Activated B cell treated with CpG ODN at 0.5 μM for 24 hours (primary cell): ENCODE data around the gene MSH3. TPM values are rescaled to one million over a fixed set of nuclear protein-coding genes. Genes with fewer than 3 reads are reported as not detected.

Experiments used
- ATAC-seq: fragments of 200-7000 bp; cut with Tn5 transposase; one replicate; pipeline ENCODE4 v1.10.0; 2021; ENCODE audit warnings: low read depth, mild to moderate bottlenecking, moderate library complexity
- CTCF ChIA-PET: fragments of 350-600 bp; sonication (Branson Sonifier 250); formaldehyde crosslinking; loops from one replicate; lab custom pipeline; 2021; ENCODE audit warnings: antibody characterized with exemption; lab: Charles Lee
- POLR2A ChIA-PET: fragments of 350-600 bp; sonication (Branson Sonifier 250); formaldehyde crosslinking; loops from one replicate; lab custom pipeline; 2021; ENCODE audit warnings: antibody characterized with exemption; lab: Charles Lee
- DNase-seq: peaks from one replicate; pipeline ENCODE4 v3.0.0; 2022
- H3K27ac Mint-ChIP-seq: one replicate; pipeline ENCODE4 v1.8.0; 2020; ENCODE audit warnings: mixed read lengths
- H3K27me3 Mint-ChIP-seq: one replicate; pipeline ENCODE4 v1.8.0; 2021; ENCODE audit warnings: mixed read lengths
- H3K36me3 Mint-ChIP-seq: one replicate; pipeline ENCODE4 v1.8.0; 2021; ENCODE audit warnings: low read depth, mixed read lengths
- H3K4me1 Mint-ChIP-seq: one replicate; pipeline ENCODE4 v1.8.0; 2021; ENCODE audit warnings: mixed read lengths
- H3K4me3 Mint-ChIP-seq: one replicate; pipeline ENCODE4 v1.8.0; 2020; ENCODE audit warnings: mild to moderate bottlenecking, mixed read lengths
- H3K9me3 Mint-ChIP-seq: one replicate; pipeline ENCODE4 v1.8.0; 2020; ENCODE audit warnings: mixed read lengths
- intact Hi-C: fragments of 100-400 bp; cut with micrococcal nuclease; formaldehyde crosslinking; loops from one replicate; pipeline ENCODE4 v1.15.1; 2024
- total RNA-seq: library from RNA; stranded (reverse); gene quantifications from 2 replicates; pipeline ENCODE4 v1.2.3, GENCODE V29; 2022
- TF ChIP-seq, protein P1 (sequence below): fragments of 200-600 bp; IDR thresholded peaks from one replicate; pipeline ENCODE4 v1.8.0; 2022; ENCODE audit warnings: antibody characterized with exemption, mild to moderate bottlenecking

Gene MSH3
- total RNA-seq, 1 donor from 2014 or later: 24.0 TPM

- Mint-ChIP-seq H3K9me3 (no peaks in the 10 kb centered on the region), H3K27me3 (no peaks in the 10 kb centered on the region), H3K4me1 (peaks cover 20% of the 10 kb centered on the region), H3K36me3 (peaks cover 53% of the 10 kb centered on the region), H3K27ac (no peak overlapping the region), H3K4me3 (no peak overlapping the region)
- ChIA-PET POLR2A (no interaction called here), CTCF (no interaction called here)
- TF ChIP-seq, protein P1, sequence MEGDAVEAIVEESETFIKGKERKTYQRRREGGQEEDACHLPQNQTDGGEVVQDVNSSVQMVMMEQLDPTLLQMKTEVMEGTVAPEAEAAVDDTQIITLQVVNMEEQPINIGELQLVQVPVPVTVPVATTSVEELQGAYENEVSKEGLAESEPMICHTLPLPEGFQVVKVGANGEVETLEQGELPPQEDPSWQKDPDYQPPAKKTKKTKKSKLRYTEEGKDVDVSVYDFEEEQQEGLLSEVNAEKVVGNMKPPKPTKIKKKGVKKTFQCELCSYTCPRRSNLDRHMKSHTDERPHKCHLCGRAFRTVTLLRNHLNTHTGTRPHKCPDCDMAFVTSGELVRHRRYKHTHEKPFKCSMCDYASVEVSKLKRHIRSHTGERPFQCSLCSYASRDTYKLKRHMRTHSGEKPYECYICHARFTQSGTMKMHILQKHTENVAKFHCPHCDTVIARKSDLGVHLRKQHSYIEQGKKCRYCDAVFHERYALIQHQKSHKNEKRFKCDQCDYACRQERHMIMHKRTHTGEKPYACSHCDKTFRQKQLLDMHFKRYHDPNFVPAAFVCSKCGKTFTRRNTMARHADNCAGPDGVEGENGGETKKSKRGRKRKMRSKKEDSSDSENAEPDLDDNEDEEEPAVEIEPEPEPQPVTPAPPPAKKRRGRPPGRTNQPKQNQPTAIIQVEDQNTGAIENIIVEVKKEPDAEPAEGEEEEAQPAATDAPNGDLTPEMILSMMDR: no peak
- ATAC-seq: no peak
- intact Hi-C loops: no loop called here
- DNase-seq: no peak
Measured at GRCh38 chr5:80706835-80707447, 52.5 kb downstream of the MSH3 start.

DNA sequence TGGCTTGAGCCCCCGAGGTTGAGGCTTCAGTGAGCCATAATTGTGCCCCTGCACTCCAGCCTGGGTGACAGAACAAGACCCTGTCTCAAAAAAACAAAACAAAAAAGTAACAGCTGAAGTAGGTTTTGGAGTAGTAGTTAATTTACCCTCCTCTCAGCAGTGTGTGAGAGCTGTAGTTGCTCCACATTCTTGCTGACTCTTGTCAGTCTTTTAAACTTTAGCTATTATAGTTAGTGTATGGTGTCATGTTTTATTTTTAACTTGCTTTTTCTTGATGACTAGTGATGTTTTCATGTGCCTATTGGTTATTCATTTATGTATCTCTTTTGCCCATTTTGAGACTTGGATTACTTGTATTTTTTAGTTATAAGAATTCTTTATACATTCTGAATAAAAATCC lies 53.2 kb downstream of the MSH3 start:
- ATAC-seq: no peak
- TF ChIP-seq, protein P1: no peak
- no peak for DNase-seq
- H3K36me3 Mint-ChIP-seq: peaks cover 49% of the 10 kb centered on the region
- no peak overlapping the region for H3K4me3 Mint-ChIP-seq
- no peaks in the 10 kb centered on the region for H3K27me3 Mint-ChIP-seq
- H3K4me1 Mint-ChIP-seq: peaks cover 18% of the 10 kb centered on the region
- no peaks in the 10 kb centered on the region for H3K9me3 Mint-ChIP-seq
- CTCF ChIA-PET: interaction anchor here (0.7 kb wide), 1 partner anchor 38 kb away, joined by 3 read pairs; no protein-coding TSS in a partner anchor
- H3K27ac Mint-ChIP-seq: no peak overlapping the region
- POLR2A ChIA-PET: no interaction called here
- intact Hi-C loops: no loop called here

DNA sequence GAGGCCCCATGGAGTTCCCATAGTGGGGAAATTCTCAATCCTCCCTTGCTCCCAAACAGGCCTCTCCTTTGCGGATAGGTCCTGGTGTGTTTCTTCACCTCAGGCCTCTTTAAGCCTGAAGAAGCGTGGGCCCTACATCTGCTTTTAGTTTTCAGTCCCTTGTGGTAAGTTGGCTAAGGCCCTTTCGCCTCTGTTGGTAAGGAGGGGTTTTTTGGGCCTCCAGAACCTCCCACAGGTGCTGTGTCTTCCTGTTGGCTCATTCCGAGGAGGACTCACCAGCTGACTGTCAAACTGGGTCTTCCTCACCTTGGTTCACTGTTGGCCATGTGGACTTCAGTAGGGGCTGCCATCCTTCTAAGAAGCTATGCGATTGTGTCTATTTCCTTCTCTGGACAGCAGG lies 56.8 kb downstream of the MSH3 start:
- DNase-seq (no peak), ATAC-seq (no peak)
- H3K27ac Mint-ChIP-seq: no peak overlapping the region
- H3K9me3 Mint-ChIP-seq: no peaks in the 10 kb centered on the region
- H3K4me1 Mint-ChIP-seq: no peaks in the 10 kb centered on the region
- ChIA-PET CTCF (no interaction called here), POLR2A (no interaction called here)
- H3K4me3 Mint-ChIP-seq: no peak overlapping the region
- H3K36me3 Mint-ChIP-seq: peaks cover 51% of the 10 kb centered on the region
- intact Hi-C loops: no loop called here
- no peaks in the 10 kb centered on the region for H3K27me3 Mint-ChIP-seq
- TF ChIP-seq, protein P1: no peak

GRCh38 chr5:80711938-80712337 lies 57.5 kb downstream of the MSH3 start:
- H3K27ac Mint-ChIP-seq: no peak overlapping the region
- H3K36me3 Mint-ChIP-seq: peaks cover 52% of the 10 kb centered on the region
- H3K9me3 Mint-ChIP-seq: no peaks in the 10 kb centered on the region
- CTCF ChIA-PET: no interaction called here
- H3K27me3 Mint-ChIP-seq: no peaks in the 10 kb centered on the region
- intact Hi-C loops: no loop called here
- H3K4me1 Mint-ChIP-seq: no peaks in the 10 kb centered on the region
- TF ChIP-seq, protein P1: no peak
- no peak overlapping the region for H3K4me3 Mint-ChIP-seq
- DNase-seq (no peak), ATAC-seq (no peak)
- POLR2A ChIA-PET: interaction anchor here (0.6 kb wide), 1 partner anchor 13 kb away, joined by 4 read pairs; no protein-coding TSS in a partner anchor

DNA sequence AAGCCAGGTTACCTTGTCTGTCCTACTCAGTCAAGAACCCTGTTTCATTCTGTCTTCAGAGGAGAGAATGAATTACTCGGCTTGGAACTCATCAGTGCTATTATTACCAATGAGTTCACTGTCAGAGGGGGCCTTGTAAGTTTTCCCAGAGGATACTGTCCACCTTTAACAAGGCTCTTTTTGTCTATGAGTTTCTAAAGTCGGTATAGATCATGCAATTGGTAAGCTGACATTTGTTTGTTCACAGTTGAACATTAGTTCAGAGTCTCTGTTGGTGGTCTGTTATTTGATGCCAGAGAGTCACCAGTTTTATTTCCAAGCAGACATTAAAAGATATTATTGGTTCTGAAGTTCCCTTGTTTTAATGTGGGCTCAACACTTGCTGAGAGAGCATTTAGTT lies 58.5 kb downstream of the MSH3 start:
- H3K9me3 Mint-ChIP-seq: no peaks in the 10 kb centered on the region
- intact Hi-C loops: no loop called here
- no peaks in the 10 kb centered on the region for H3K27me3 Mint-ChIP-seq
- ATAC-seq (no peak), DNase-seq (no peak)
- no peak overlapping the region for H3K27ac Mint-ChIP-seq
- no peak overlapping the region for H3K4me3 Mint-ChIP-seq
- ChIA-PET POLR2A (no interaction called here), CTCF (no interaction called here)
- no peaks in the 10 kb centered on the region for H3K4me1 Mint-ChIP-seq
- peaks cover 53% of the 10 kb centered on the region for H3K36me3 Mint-ChIP-seq
- TF ChIP-seq, protein P1: no peak
